ENCODE measurements around the gene FAM13C.

DNA sequence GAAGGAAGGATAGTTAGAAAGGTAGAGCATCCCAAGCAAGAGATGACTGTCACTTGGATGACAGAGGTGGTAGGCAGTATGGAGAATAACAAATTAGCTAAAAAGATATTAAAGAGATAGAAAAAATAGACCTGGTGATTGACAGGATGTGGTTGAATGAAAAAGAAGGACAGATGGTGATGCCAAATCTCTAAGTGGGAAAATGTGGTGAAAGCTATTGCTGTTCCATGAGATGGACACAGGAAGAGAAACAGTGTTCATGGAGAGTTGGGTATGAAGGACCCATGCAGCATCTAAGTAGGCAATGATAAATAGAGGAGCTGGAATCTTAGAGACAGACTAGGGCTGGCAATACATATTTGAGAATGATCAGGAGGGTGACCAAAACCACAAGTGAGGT is 30.7 kb downstream of the FAM13C start:
- TF ChIP-seq, protein P1, sequence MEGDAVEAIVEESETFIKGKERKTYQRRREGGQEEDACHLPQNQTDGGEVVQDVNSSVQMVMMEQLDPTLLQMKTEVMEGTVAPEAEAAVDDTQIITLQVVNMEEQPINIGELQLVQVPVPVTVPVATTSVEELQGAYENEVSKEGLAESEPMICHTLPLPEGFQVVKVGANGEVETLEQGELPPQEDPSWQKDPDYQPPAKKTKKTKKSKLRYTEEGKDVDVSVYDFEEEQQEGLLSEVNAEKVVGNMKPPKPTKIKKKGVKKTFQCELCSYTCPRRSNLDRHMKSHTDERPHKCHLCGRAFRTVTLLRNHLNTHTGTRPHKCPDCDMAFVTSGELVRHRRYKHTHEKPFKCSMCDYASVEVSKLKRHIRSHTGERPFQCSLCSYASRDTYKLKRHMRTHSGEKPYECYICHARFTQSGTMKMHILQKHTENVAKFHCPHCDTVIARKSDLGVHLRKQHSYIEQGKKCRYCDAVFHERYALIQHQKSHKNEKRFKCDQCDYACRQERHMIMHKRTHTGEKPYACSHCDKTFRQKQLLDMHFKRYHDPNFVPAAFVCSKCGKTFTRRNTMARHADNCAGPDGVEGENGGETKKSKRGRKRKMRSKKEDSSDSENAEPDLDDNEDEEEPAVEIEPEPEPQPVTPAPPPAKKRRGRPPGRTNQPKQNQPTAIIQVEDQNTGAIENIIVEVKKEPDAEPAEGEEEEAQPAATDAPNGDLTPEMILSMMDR (IDR thresholded peaks at IDR 0.05): no peak
- no peak for TF ChIP-seq POLR2A (IDR thresholded peaks at IDR 0.05)
